Ovary (tissue), 9 donors: ENCODE data around the gene STARD7. TPM values are rescaled to one million over a fixed set of nuclear protein-coding genes. Genes with fewer than 3 reads are reported as not detected.

Source experiments
- DNase-seq, 5 donors: peaks; one replicate each; pipeline ENCODE4 v3.0.0-alpha.2; 2019 to 2020
- H3K27ac ChIP-seq, 2 donors: fragments of 200-600 bp; one replicate each; pipeline versions ENCODE4 v1.5.1 to v1.8.0; 2019 to 2022
- H3K27me3 ChIP-seq: fragments of 200-600 bp; one replicate; pipeline ENCODE4 v1.8.0; 2022
- H3K36me3 ChIP-seq: fragments of 200-600 bp; sonication (generic); one replicate; pipeline ENCODE4 v1.5.1; 2019
- H3K4me1 ChIP-seq: one replicate; pipeline ENCODE4 v1.8.1; 2013; ENCODE audit warnings: mild to moderate bottlenecking, moderate library complexity; ENCODE audit not compliant: insufficient read depth
- H3K4me3 ChIP-seq: fragments of 200-600 bp; sonication (generic); one replicate; pipeline ENCODE4 v1.5.1; 2017
- H3K9me3 ChIP-seq, 2 donors: fragments of 200-600 bp in 1 of 2; sonication (generic) in 1 of 2; one replicate each; pipeline versions ENCODE4 v1.5.1 to v1.8.1; 2013 to 2019; ENCODE audit warnings: mild to moderate bottlenecking in 1 of 2, moderate library complexity in 1 of 2
- CTCF ChIP-seq, 3 donors: fragments of 450-650 bp in 2 of 3; fragments of 200-600 bp in 1 of 3; IDR thresholded peaks; one replicate each; pipeline versions ENCODE4 v1.5.1 to v1.8.0; 2016 to 2022; ENCODE audit warnings: antibody characterized with exemption in 3 of 3, mild to moderate bottlenecking in 1 of 3
- EP300 ChIP-seq: sonication (generic); formaldehyde crosslinking; IDR thresholded peaks from one replicate; pipeline ENCODE4 v1.6.1; 2017; ENCODE audit warnings: antibody characterized with exemption
- POLR2A ChIP-seq: fragments of 450-650 bp; IDR thresholded peaks from one replicate; pipeline ENCODE4 v1.6.1; 2017; ENCODE audit warnings: antibody characterized with exemption, mild to moderate bottlenecking, moderate library complexity
- WGBS, 3 donors: extraction: QIAGEN DNeasy Blood & Tissue Kit in 1 of 3; methylation state at CpG; one replicate each; pipeline versions ENCODE4 v1.1.5 to v1.1.7; 2013 to 2017; 5-methylcytosine and 5-hydroxymethylcytosine counted together
- intact Hi-C, 4 donors: fragments of 100-400 bp; cut with DNase I; formaldehyde crosslinking; loops; one replicate each; pipeline versions ENCODE4 v1.11.0 to v1.15.1; 2022 to 2023
- polyA plus RNA-seq, 2 donors: library from polyadenylated mRNA; stranded (reverse); fragments of 200-250 nt in 1 of 2; fragments of 350-450 nt in 1 of 2; fragmentation: Illumina TruSeq in 1 of 2; extraction: RNeasy Lipid Tissue Mini Kit (QIAGEN cat#74804) in 1 of 2; gene quantifications; one replicate each; pipeline ENCODE4 v1.2.3, GENCODE V29; 2013 to 2014
- total RNA-seq, 7 donors: library from RNA; depleted of rRNA in 2 of 7; stranded (reverse); fragments of >200 nt in 2 of 7; fragmentation: NEBNext Ultra II Directional in 3 of 7; extraction: Animal tissue kit (Norgen Biotek cat#: 25700) in 3 of 7; gene quantifications; one replicate each; pipeline versions ENCODE4 v1.1.0 to v1.2.4, GENCODE V29; 2016 to 2023
- donor health status: DM: no; HTN: no; CAD: no; lungs with moderate emphysema.
- donor health status: DM: no; HTN: no; CAD: no.
- donor health status: Bipolar disorder and iron deficiency.
- donor health status: DM: yes; HTN: yes; CAD: no.
- donor health status: DM: no; HTN: no; CAD: no.
- donor health status: DM: yes; HTN: yes; CAD: no.

The STARD7 gene
- total and polyA plus RNA-seq, 9 donors, result 32.7 to 90.9 (median 73.8) TPM

- Histone ChIP-seq H3K4me1 (peaks cover 17% of the 10 kb centered on the region), H3K27ac (no peak overlapping the region), H3K9me3 (no peaks in the 10 kb centered on the region), H3K36me3 (no peaks in the 10 kb centered on the region), H3K27me3 (no peaks in the 10 kb centered on the region), H3K4me3 (no peak overlapping the region)
- intact Hi-C loops, result no loop called here
- WGBS, 3 donors, result 80 to 86% (median 85%) methylated on average over 5 of the region's 5 CpGs
- no peak for DNase-seq
- TF ChIP-seq CTCF (IDR thresholded peaks at IDR 0.05) (no peak), EP300 (no peak), POLR2A (no peak)
These were observed 7.3 kb downstream of the STARD7 start for GRCh38 chr2:96201338-96201737.

DNA sequence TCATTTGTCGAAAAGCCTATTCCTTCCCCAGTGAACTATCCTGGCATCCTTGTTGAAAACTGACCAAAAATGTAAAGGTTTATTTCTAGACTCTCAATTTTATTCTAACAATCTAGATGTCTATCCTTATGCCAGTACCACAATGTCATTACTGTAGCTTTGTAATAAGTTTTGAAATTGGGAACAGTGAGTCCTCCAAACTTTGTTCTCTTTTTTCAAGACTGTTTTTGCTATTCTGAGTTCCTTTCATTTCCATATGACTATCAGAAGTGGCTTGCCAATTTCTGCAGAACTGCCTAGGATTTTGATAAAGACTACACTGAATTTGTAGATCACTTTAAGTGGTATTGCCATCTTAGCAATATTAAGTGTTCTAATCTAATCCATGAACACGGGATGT lies 9.7 kb downstream of the STARD7 start:
- TF ChIP-seq POLR2A (no peak), EP300 (no peak), CTCF (IDR thresholded peaks at IDR 0.05) (no peak)
- Histone ChIP-seq H3K4me3 (no peak overlapping the region), H3K9me3 (no peaks in the 10 kb centered on the region), H3K27me3 (no peaks in the 10 kb centered on the region), H3K36me3 (no peaks in the 10 kb centered on the region), H3K4me1 (peaks cover 12% of the 10 kb centered on the region), H3K27ac (no peak overlapping the region)
- DNase-seq, result no peak
- intact Hi-C loops, result no loop called here
- WGBS, 3 donors, result 87 to 91% (median 89%) methylated on average over 2 of the region's 2 CpGs

DNA sequence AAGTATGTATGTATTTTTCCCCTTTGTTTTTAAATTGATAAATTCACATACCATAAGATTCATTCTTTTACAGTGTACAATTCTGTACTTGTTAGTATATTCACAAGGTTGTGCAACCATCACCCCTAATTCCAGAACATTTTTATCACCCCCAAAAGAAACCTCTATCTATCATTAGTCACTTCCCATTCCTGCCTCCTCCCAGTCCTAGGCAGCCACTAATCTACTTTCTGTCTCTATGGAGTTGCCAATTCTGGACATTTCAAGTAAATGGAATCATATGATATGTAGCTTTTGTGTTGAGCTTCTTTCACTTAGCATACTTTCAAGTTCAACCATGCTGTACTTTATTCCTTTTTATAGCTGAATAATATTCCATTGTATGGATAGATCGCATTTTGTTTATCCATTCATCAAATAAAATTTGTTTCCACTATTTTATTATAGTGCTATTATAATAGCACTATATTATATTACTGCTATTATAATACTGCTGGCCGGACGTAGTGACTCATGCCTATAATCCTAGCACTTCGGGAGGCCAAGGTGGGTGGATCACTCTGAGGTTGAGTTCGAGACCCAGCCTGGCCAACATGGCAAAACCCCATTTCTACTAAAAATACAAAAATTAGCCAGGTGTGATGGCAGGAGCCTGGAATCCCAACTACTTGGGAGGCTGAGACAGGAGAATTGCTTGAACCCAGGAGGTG lies 10.9 kb downstream of the STARD7 start:
- H3K27me3 ChIP-seq, result no peaks in the 10 kb centered on the region
- no peak for DNase-seq
- H3K9me3 ChIP-seq, result no peaks in the 10 kb centered on the region
- WGBS, 3 donors, result 89 to 90% (median 90%) methylated on average over 5 of the region's 5 CpGs
- H3K4me3 ChIP-seq, result no peak overlapping the region
- no peaks in the 10 kb centered on the region for H3K36me3 ChIP-seq
- H3K4me1 ChIP-seq, result peaks cover 12% of the 10 kb centered on the region
- no peak overlapping the region for H3K27ac ChIP-seq
- intact Hi-C loops, result no loop called here
- TF ChIP-seq POLR2A (no peak), CTCF (IDR thresholded peaks at IDR 0.05) (no peak), EP300 (no peak)

DNA sequence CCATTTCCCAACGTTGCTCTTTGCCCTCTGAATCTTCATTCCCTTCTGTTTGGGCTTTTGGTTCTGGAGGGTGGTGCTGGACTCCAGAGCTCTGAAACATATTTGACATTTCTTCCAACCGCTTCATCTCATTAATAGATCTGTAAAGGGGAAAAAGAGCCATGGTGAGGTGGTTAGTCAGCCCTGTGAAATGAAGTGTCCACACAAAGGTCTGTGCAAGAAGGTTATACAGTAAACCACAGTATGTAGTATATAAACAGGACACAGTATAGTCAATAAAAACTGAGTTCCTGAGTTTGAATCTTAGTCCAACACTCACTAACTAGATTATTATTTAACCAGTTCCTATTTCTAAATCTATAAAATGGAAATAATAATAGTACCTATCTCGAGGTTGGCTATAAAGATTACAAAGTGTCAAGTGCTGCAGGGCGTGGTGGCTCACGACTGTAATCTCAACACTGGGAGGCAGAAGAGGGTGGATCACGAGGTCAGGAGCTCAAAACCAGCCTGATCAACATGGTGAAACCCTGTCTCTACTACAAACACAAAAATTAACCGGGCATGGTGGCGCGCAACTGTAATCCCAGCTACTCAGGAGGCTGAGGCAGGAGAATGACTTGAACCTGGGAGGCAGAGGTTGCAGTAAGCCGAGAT lies 13.1 kb downstream of the STARD7 start:
- no peak for DNase-seq
- intact Hi-C loops, result no loop called here
- Histone ChIP-seq H3K36me3 (peaks cover 3% of the 10 kb centered on the region), H3K4me3 (no peak overlapping the region), H3K4me1 (peaks cover 3% of the 10 kb centered on the region), H3K9me3 (no peaks in the 10 kb centered on the region), H3K27ac (no peak overlapping the region), H3K27me3 (no peaks in the 10 kb centered on the region)
- 82 to 85% (median 85%) methylated on average over 10 of the region's 10 CpGs for WGBS, 3 donors
- TF ChIP-seq EP300 (no peak), CTCF (IDR thresholded peaks at IDR 0.05) (no peak)
